Measurements from ENCODE around the gene AMH. TPM values are rescaled to one million over a fixed set of nuclear protein-coding genes. Genes with fewer than 3 reads are reported as not detected.

AMH gene
- polyA plus RNA-seq (2012; rRNA removed): 16.0 and 18.1 TPM in 2 replicates
- polyA plus RNA-seq (2012; cell fraction: cytosol; rRNA removed): 1.4 and 2.7 TPM in 2 replicates
- polyA plus RNA-seq (2012; cell fraction: nucleus; rRNA removed): 255 and 564 TPM in 2 replicates

- Histone ChIP-seq H2AFZ (ENCODE audit: low read depth) (no peak within 1 kb of the TSS), H3K4me1 (ENCODE audit: control insufficient read depth in 1 of 2, insufficient read depth in 2 of 2, low read depth in 1 of 2, low read length in 1 of 2) (peaks cover 6 to 24% of the 10 kb centered on the region in 2 experiments; a peak in 2 of 4 replicates), H3K36me3 (replicated peaks in 1 of 2; ENCODE audit: control insufficient read depth in 1 of 2, insufficient read depth in 2 of 2, low read length in 1 of 2) (peaks cover 15 to 60% of the 10 kb centered on the region in 2 experiments), H3K4me3 (ENCODE audit: low read depth in 2 of 2, low read length in 1 of 2) (no peak within 1 kb of the TSS), H3K79me2 (ENCODE audit: insufficient read depth) (peaks cover 17% of the 10 kb centered on the region), H3K4me2 (no peak within 1 kb of the TSS), H3K9ac (no peak within 1 kb of the TSS), H3F3A (replicated peaks; ENCODE audit: insufficient read depth) (peaks cover 12% of the 10 kb centered on the region), H3K27ac (ENCODE audit: low read depth in 2 of 2, low read length in 1 of 2) (no peak within 1 kb of the TSS; a peak in 1 of 4 replicates), H3K9me2 (no peaks in the 10 kb centered on the region), H3K27me3 (ENCODE audit: insufficient read depth) (no peaks in the 10 kb centered on the region), H4K20me1 (ENCODE audit: insufficient read depth) (peaks cover 19% of the 10 kb centered on the region), H3K9me3 (no peaks in the 10 kb centered on the region)
- POLR2A ChIA-PET: interaction anchor here (0.6 to 1.1 kb wide), 2 partner anchors 19 to 53 kb away, joined by 3 to 4 read pairs; no protein-coding TSS in a partner anchor
- no peak for TF ChIP-seq YY1 (IDR thresholded peaks at IDR 0.05; ENCODE audit: low read depth)
- TF ChIP-seq RFX5 (IDR thresholded peaks at IDR 0.05; ENCODE audit: low read length): no peak
- no peak for TF ChIP-seq SMC3 (IDR thresholded peaks at IDR 0.05; ENCODE audit: low read depth, low read length)
- no peak for TF ChIP-seq JUND (IDR thresholded peaks at IDR 0.05)
- TF ChIP-seq RXRA (IDR thresholded peaks at IDR 0.05; ENCODE audit: borderline replicate concordance, low read depth): no peak
- TF ChIP-seq RAD21 (IDR thresholded peaks at IDR 0.05; ENCODE audit: low read length): no peak
- TF ChIP-seq PBX3 (IDR thresholded peaks at IDR 0.05): no peak; the same call in 1 of the 2 replicates
- TF ChIP-seq FOSL2 (IDR thresholded peaks at IDR 0.05; ENCODE audit: borderline replicate concordance, low read depth): no peak
- TF ChIP-seq TAF1 (IDR thresholded peaks at IDR 0.05; ENCODE audit: borderline replicate concordance, low read depth, low read length): no peak
- TF ChIP-seq IRF3 (IDR thresholded peaks at IDR 0.05; ENCODE audit: low read depth, low read length): no peak
- no peak for TF ChIP-seq FOXM1 (IDR thresholded peaks at IDR 0.05; ENCODE audit: low read depth)
- no peak for TF ChIP-seq GATA2 (CRISPR knock-in tag; IDR thresholded peaks at IDR 0.05)
- TF ChIP-seq NRF1 (IDR thresholded peaks at IDR 0.05; ENCODE audit: low read depth, low read length): no peak
- TF ChIP-seq FOXJ3 (CRISPR knock-in tag; IDR thresholded peaks at IDR 0.05): no peak
- TF ChIP-seq MEF2A (IDR thresholded peaks at IDR 0.05; ENCODE audit: borderline replicate concordance, low read depth): no peak
- TF ChIP-seq CHD2 (IDR thresholded peaks at IDR 0.05; ENCODE audit: low read length, partially characterized antibody): no peak
- no peak for TF ChIP-seq ZBTB33 (IDR thresholded peaks at IDR 0.05; ENCODE audit: borderline replicate concordance, low read depth)
- TF ChIP-seq ELF1 (IDR thresholded peaks at IDR 0.05): no peak
- no peak for TF ChIP-seq MXI1 (IDR thresholded peaks at IDR 0.05; ENCODE audit: low read depth, low read length)
- CTCF ChIA-PET: interaction anchor here (1.0 to 1.7 kb wide), 3 partner anchors 9 to 67 kb away, joined by 3 to 6 read pairs (median 4); no protein-coding TSS in a partner anchor
- WGBS (ENCODE audit: low lambda C conversion rate): 92% methylated on average over 2 of the region's 27 CpGs
- peak; percentile 33 for DNase-seq
These were observed at the start of gene AMH for GRCh38 chr19:2249010-2249866. AMH (plus strand) TSS chr19:2249323; CDS start chr19:2249333, 10 bp downstream.
